Measurements from ENCODE around the gene IGSF5.

Gene IGSF5

GRCh38 chr21:39837861-39838359 lies 92.9 kb downstream of the IGSF5 start:
- DNase-seq: no peak

GRCh38 chr21:39840373-39841097 lies 95.6 kb downstream of the IGSF5 start:
- DNase-seq: no peak

GRCh38 chr21:39842741-39843459 lies 97.9 kb downstream of the IGSF5 start:
- DNase-seq: no peak

- DNase-seq: no peak
Measured at GRCh38 chr21:39843483-39843882, 98.5 kb downstream of the IGSF5 start.

GRCh38 chr21:39843916-39844315 lies 98.9 kb downstream of the IGSF5 start:
- DNase-seq: no peak

- DNase-seq: no peak
Measured at GRCh38 chr21:39845571-39846130, 100.7 kb downstream of the IGSF5 start.

- no peak for DNase-seq
Measured at GRCh38 chr21:39847877-39848276, 102.9 kb downstream of the IGSF5 start.

GRCh38 chr21:39849014-39849655 lies 104.2 kb downstream of the IGSF5 start:
- DNase-seq: no peak

GRCh38 chr21:39850333-39850732 lies 105.3 kb downstream of the IGSF5 start:
- DNase-seq: no peak

GRCh38 chr21:39851002-39851618 lies 106.1 kb downstream of the IGSF5 start:
- no peak for DNase-seq

All from stimulated activated CD4-positive, alpha-beta T cell treated with anti-CD3 and anti-CD28 coated beads, Interleukin-4, amount 100 ng/mL, for 1 hour (primary cell).